K562 (cell line): Measurements from ENCODE around the gene RAPGEFL1.

ENCODE experiments used
- CHD2 ChIP-seq: IDR thresholded peaks from 2 replicates; pipeline ENCODE4 v1.6.1; 2011; ENCODE audit warnings: low read depth, low read length
- KDM2B ChIP-seq: fragments of 250-450 bp; sonication (Bioruptor Pico); IDR thresholded peaks from 2 replicates; pipeline ENCODE4 v1.8.0; 2021; ENCODE audit warnings: mild to moderate bottlenecking, moderate library complexity
- YY1 ChIP-seq, 3 experiments: IDR thresholded peaks; 2 replicates each; pipeline ENCODE4 v1.6.1; 2011; ENCODE audit warnings: low read length in 2 of 3, mild to moderate bottlenecking in 2 of 3, moderate library complexity in 2 of 3, borderline replicate concordance in 1 of 3, control low read depth in 1 of 3, low read depth in 1 of 3; ENCODE audit not compliant: insufficient read depth in 3 of 3, insufficient replicate concordance in 2 of 3, control insufficient read depth in 1 of 3, insufficient read length in 1 of 3; ENCODE audit errors: extremely low read depth in 1 of 3

DNA sequence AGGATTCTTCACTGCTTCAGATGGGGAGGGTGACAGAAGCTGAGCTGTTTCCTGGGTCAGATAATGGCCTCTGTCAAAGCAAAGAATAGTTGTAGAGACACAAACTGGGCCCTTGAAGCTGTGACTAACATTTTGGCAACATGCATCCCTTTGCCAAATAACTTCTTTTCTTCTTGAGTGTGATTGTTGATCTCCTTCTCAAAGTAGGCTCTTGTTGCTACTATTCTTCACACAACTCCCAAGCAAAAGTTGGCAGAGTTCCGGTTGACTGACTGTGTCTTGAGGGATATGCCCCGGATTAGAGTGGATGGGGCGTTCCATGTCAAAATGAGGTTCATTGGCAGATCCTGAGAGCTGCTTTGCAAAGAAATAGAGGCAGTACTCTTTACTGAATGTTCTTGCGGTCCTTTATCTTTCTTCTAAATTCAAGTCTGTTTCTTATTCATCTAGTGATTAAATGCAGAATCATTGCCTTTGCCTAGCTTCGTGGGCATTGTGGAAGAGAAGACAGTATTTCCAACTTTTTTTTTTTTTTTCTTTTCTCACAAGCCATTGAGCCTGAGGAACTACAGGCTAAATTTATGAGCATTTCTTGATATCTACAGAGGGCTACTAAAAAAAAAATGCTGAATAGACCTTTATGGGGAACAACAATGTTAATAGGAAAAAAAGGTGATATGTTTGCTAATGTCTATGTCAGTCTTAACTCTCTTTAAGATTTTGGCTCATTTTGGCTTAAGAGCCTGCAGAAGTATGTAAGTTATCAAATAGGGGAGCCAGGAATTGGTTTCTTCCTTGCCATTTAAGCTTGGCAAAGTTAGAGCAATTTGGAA, 47.7 kb downstream of the RAPGEFL1 start:
- TF ChIP-seq CHD2 (no peak), KDM2B (CRISPR knock-in tag) (no peak), YY1 (IDR thresholded peaks at IDR 0.05; ENCODE audit: borderline replicate concordance in 1 of 3, control insufficient read depth in 1 of 3, extremely low read depth in 1 of 3, insufficient read depth in 3 of 3, insufficient read length in 1 of 3, insufficient replicate concordance in 2 of 3, low read depth in 1 of 3, low read length in 2 of 3) (no peak)
